A172 (cell line): Measurements from ENCODE around the gene CFAP97D2. TPM values are rescaled to one million over a fixed set of nuclear protein-coding genes. Genes with fewer than 3 reads are reported as not detected.

Experiments used
- DNase-seq: peaks from one replicate; pipeline ENCODE4 v3.0.0-alpha.2; 2015; ENCODE audit warnings: low spot score
- total RNA-seq: library from RNA; depleted of rRNA; stranded (reverse); fragments of >200 nt; shearing (Covaris generic); gene quantifications from 2 replicates; pipeline ENCODE4 v1.2.3, GENCODE V29; 2014; rRNA removed

The CFAP97D2 gene
- total RNA-seq, 1 experiment from 2014 or later = not detected

DNA sequence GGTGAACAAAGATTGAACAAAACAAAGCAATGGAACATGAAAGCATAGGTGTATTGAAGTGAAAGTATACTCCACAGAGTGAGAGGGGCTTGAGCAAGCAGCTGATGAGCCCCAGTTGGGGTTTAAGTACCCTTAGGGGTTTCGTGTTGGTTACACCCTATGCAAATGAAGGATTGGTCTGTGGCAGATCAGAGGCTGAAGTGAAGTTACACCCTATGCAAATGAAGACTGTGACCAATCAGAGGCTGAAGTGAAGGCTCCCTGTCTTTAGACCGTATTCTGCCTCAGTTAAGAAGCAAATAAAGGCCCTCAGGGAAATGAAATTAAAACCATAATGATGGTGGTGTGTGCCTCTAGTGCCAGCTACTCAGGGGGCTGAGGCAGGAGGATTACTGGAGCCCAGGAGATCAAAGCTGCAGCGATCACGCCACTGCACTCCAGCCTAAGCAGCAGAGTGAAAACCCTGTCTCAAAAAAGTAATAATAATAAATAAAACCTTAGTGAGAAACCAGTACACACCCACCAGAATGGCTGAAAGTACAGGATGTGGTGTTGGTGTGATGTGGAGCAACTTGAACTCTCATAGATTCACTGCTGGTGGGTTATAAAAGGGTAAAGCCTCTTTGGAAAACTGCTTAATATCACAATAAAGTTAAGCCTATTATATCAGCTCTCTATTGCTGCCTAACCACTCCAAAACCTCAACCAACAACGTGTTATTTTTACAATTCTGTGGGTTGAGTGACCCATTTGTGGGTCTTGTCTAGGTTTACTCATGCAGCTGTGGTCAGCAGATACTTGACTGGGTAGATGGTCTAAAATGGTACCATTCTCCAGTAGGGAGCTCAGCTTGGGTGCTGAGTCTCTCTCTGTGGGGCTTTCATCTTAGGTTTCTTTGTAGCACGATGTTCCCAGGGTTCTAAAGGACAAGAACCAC lies 89.6 kb downstream of the CFAP97D2 start:
- no peak for DNase-seq

DNA sequence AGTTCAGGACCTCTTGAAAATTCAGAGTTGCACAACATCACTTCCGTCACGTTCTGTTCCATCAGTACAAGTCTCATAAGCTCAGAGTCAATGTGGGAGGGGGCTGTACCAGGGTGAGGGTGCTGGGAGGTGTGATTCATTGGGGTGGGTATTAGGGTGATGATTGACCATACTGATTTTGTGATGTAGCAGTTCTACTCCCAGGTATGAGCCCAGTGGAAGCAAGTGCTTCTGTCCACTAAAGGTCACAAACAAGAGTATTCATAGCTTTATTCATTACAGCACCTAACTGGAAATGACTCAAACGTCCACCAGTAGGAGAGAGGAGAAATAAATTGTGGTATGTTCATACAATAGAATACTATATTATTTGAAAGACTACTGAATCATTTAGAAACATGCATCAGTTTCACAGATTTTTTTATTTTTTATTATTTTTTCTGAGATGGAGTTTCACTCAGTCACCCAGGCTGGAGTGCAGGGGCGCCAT lies 90.3 kb downstream of the CFAP97D2 start:
- DNase-seq = no peak

Other genes with a start within 250 kb of the CFAP97D2 start
- 0.02 and 0.12 TPM in 2 replicates for gene C13orf46, start 205.2 kb upstream of the CFAP97D2 start, total RNA-seq
- gene RASA3, start 46.6 kb upstream of the CFAP97D2 start, total RNA-seq = 17.8 and 21.4 TPM in 2 replicates
- 53.5 and 57.7 TPM in 2 replicates for gene CDC16, start 55.6 kb downstream of the CFAP97D2 start, total RNA-seq
- gene UPF3A, start 102.3 kb downstream of the CFAP97D2 start, total RNA-seq = 28.8 and 34.6 TPM in 2 replicates
- 19.3 and 19.8 TPM in 2 replicates for gene CHAMP1, start 135.2 kb downstream of the CFAP97D2 start, total RNA-seq